Measurements from ENCODE around the gene CYTIP. TPM values are rescaled to one million over a fixed set of nuclear protein-coding genes. Genes with fewer than 3 reads are reported as not detected.

Gene CYTIP
- total and polyA plus RNA-seq, 2 of the 4 experiments (the other 2 are of a cell fraction) = not detected

GRCh38 chr2:157442191-157442590 is 1.7 kb downstream of the CYTIP start:
- intact Hi-C loops (cut with micrococcal nuclease) = no loop called here
- CTCF ChIA-PET = no interaction called here

More at GRCh38 chr2:157442191-157442590, 1.7 kb downstream of the CYTIP start:
- H3K4me2 ChIP-seq (ENCODE audit: low read depth, low read length) = no peak overlapping the region
- H3K18ac ChIP-seq (ENCODE audit: low read depth, low read length) = no peak overlapping the region
- TF ChIP-seq USF2 (IDR thresholded peaks at IDR 0.05; ENCODE audit: low read depth, low read length) (no peak), CHD1 (IDR thresholded peaks at IDR 0.05; ENCODE audit: low read depth, low read length) (no peak), SMC3 (IDR thresholded peaks at IDR 0.05; ENCODE audit: low read depth, low read length) (no peak), RCOR1 (IDR thresholded peaks at IDR 0.05; ENCODE audit: insufficient replicate concordance, low read length) (no peak), FOS (IDR thresholded peaks at IDR 0.05; ENCODE audit: low read depth, low read length) (no peak), MAZ (IDR thresholded peaks at IDR 0.05; ENCODE audit: borderline replicate concordance, low read depth, low read length) (no peak), NFE2L2 (IDR thresholded peaks at IDR 0.05; ENCODE audit: low read depth, low read length) (no peak), CTCF (conservative IDR thresholded peaks at IDR 0.05; ENCODE audit: low read depth, low read length) (no peak), CEBPB (IDR thresholded peaks at IDR 0.05; ENCODE audit: low read depth, low read length) (no peak), MXI1 (IDR thresholded peaks at IDR 0.05; ENCODE audit: borderline replicate concordance, low read depth, low read length) (no peak), ELK1 (IDR thresholded peaks at IDR 0.05; ENCODE audit: borderline replicate concordance, low read depth, low read length) (no peak)
- no peak overlapping the region for H3K4me3 ChIP-seq (ENCODE audit: insufficient read depth, low read depth, low read length)
- no peaks in the 10 kb centered on the region for H3K79me1 ChIP-seq (ENCODE audit: low read depth in 1 of 2, low read length in 2 of 2)
- BruUV-seq (replicated peaks) = no TSS peak
- H3K4ac ChIP-seq (ENCODE audit: low read depth, low read length) = no peak overlapping the region
- ATAC-seq (ENCODE audit: low read depth) = no peak
- no peak for DNase-seq
- H3K9ac ChIP-seq (ENCODE audit: low read depth, low read length) = no peak overlapping the region
- H4K5ac ChIP-seq (ENCODE audit: low read depth, low read length) = no peak overlapping the region
- H3K27ac ChIP-seq (ENCODE audit: insufficient read depth, low read length) = no peak overlapping the region
- H4K20me1 ChIP-seq (ENCODE audit: insufficient read depth, low read length) = no peaks in the 10 kb centered on the region
- no peaks in the 10 kb centered on the region for H3K9me3 ChIP-seq (ENCODE audit: control insufficient read depth, insufficient read depth, low read length)
- POLR2A ChIA-PET (ENCODE audit: unreplicated experiment) = no interaction called here
- no peak overlapping the region for H2AFZ ChIP-seq (replicated peaks; ENCODE audit: low read length, poor library complexity)
- H4K8ac ChIP-seq (ENCODE audit: low read depth in 2 of 2, low read length in 2 of 2) = no peak overlapping the region
- no peak overlapping the region for H4K91ac ChIP-seq (ENCODE audit: insufficient read depth, low read depth, low read length)
- no peak overlapping the region for H2BK15ac ChIP-seq (ENCODE audit: low read depth, low read length)
- H3K27me3 ChIP-seq (ENCODE audit: control insufficient read depth, insufficient read depth, low read length) = peaks cover 2% of the 10 kb centered on the region; the same call in 1 of the 2 replicates
- WGBS, 2 experiments (ENCODE audit: extremely low coverage in 2 of 2, insufficient read length in 1 of 2) = no CpG with 5 or more reads among the region's 2 CpGs
- H2AK9ac ChIP-seq (replicated peaks; ENCODE audit: low read depth, low read length, poor library complexity) = no peak overlapping the region
- no peak overlapping the region for H2BK120ac ChIP-seq (ENCODE audit: low read depth, low read length)
- no peaks in the 10 kb centered on the region for H3K36me3 ChIP-seq (ENCODE audit: control insufficient read depth, insufficient read depth, low read length)
- dilution Hi-C loops (cut with HindIII; ENCODE audit: low sequenced_read_pairs, unreplicated experiment) = no loop called here
- H2BK20ac ChIP-seq (ENCODE audit: low read depth, low read length) = no peak overlapping the region
- H3K23ac ChIP-seq (ENCODE audit: low read depth, low read length) = no peak overlapping the region
- H3K4me1 ChIP-seq (ENCODE audit: control insufficient read depth, insufficient read depth, low read length) = no peaks in the 10 kb centered on the region
- H3K9me1 ChIP-seq (ENCODE audit: insufficient read depth, low read length) = no peaks in the 10 kb centered on the region
- no peak overlapping the region for H3K14ac ChIP-seq (replicated peaks; ENCODE audit: low read depth, low read length)
- in situ Hi-C loops (cut with MboI; ENCODE audit: low sequenced_read_pairs) = no loop called here
- H2AK5ac ChIP-seq (ENCODE audit: low read depth, low read length) = no peak overlapping the region
- no peak overlapping the region for H3K56ac ChIP-seq (ENCODE audit: extremely low read depth, insufficient read depth, low read length)
- H2BK5ac ChIP-seq (ENCODE audit: low read depth, low read length, poor library complexity, severe bottlenecking) = no peak overlapping the region
